A673 (cell line): ENCODE results near the gene WHAMM. TPM values are rescaled to one million over a fixed set of nuclear protein-coding genes. Genes with fewer than 3 reads are reported as not detected.

Experiments
- BruUV-seq: library from RNA; stranded (reverse); fragments of 400-500 nt; replicated peaks from 2 replicates; lab custom pipeline; 2021; lab: Mats Ljungman, UMichigan
- CTCF ChIA-PET: fragments of 300-600 bp; sonication (Branson Sonifier 250); formaldehyde crosslinking; loops from one replicate; lab custom pipeline; 2022; ENCODE audit warnings: antibody characterized with exemption; lab: Charles Lee
- POLR2A ChIA-PET: fragments of 300-600 bp; sonication (Branson Sonifier 250); formaldehyde crosslinking; loops from one replicate; lab custom pipeline; 2022; ENCODE audit warnings: antibody characterized with exemption; ENCODE audit not compliant: low non-redundant PET; lab: Charles Lee
- DNase-seq: peaks from one replicate; pipeline ENCODE4 v3.0.0-alpha.2; 2015; ENCODE audit warnings: low spot score
- H3K27ac ChIP-seq: fragments of 200-600 bp; sonication (generic); 2 replicates; pipeline ENCODE4 v1.5.1; 2016; ENCODE audit warnings: mixed run types, low read depth, mild to moderate bottlenecking, mixed read lengths, antibody characterized with exemption, low read length; ENCODE audit not compliant: poor library complexity, severe bottlenecking
- H3K27me3 ChIP-seq: fragments of 200-600 bp; sonication (generic); replicated peaks from 2 replicates; pipeline ENCODE4 v1.6.1; 2017; ENCODE audit warnings: mixed run types, low read depth, mild to moderate bottlenecking, mixed read lengths, antibody characterized with exemption, low read length; ENCODE audit not compliant: insufficient read depth, poor library complexity
- H3K36me3 ChIP-seq: fragments of 200-600 bp; sonication (generic); 2 replicates; pipeline ENCODE4 v1.6.1; 2016; ENCODE audit warnings: mixed run types, mild to moderate bottlenecking, mixed read lengths, antibody characterized with exemption, low read length; ENCODE audit not compliant: insufficient read depth, poor library complexity, severe bottlenecking
- H3K4me1 ChIP-seq: fragments of 200-600 bp; sonication (generic); 2 replicates; pipeline ENCODE4 v1.6.1; 2017; ENCODE audit warnings: mixed run types, mild to moderate bottlenecking, mixed read lengths, antibody characterized with exemption, low read length; ENCODE audit not compliant: insufficient read depth, poor library complexity, severe bottlenecking
- H3K4me3 ChIP-seq: fragments of 200-600 bp; sonication (generic); 2 replicates; pipeline ENCODE4 v1.5.1; 2016; ENCODE audit warnings: low read depth, mixed run types, mild to moderate bottlenecking, mixed read lengths, low read length; ENCODE audit not compliant: poor library complexity, severe bottlenecking
- H3K9me3 ChIP-seq: fragments of 200-600 bp; sonication (generic); 2 replicates; pipeline ENCODE4 v1.6.1; 2016; ENCODE audit warnings: mixed run types, low read depth, mild to moderate bottlenecking, mixed read lengths, antibody characterized with exemption, low read length; ENCODE audit not compliant: poor library complexity, severe bottlenecking
- EZH2 ChIP-seq: fragments of 200-600 bp; sonication (generic); IDR thresholded peaks from 2 replicates; pipeline ENCODE4 v1.6.1; 2017; ENCODE audit warnings: borderline replicate concordance, low read depth, mild to moderate bottlenecking, mixed read lengths, antibody characterized with exemption, low read length; ENCODE audit not compliant: poor library complexity, severe bottlenecking
- intact Hi-C: fragments of 100-400 bp; cut with micrococcal nuclease; formaldehyde crosslinking; loops from one replicate; pipeline ENCODE4 v1.10.0; 2022; ENCODE audit not compliant: unreplicated experiment
- total RNA-seq: library from RNA; stranded (reverse); gene quantifications from 2 replicates; pipeline ENCODE4 v1.2.3, GENCODE V29; 2021
- TF ChIP-seq, protein P1 (sequence below): fragments of 300-800, 200-600 bp; sonication (generic); conservative IDR thresholded peaks from 2 replicates; pipeline ENCODE4 v1.5.1; 2017; ENCODE audit warnings: low read depth, mild to moderate bottlenecking, antibody characterized with exemption, low read length, moderate library complexity, mixed read lengths

Gene WHAMM
- total RNA-seq, 1 experiment from 2014 or later = 5.1 TPM

DNA sequence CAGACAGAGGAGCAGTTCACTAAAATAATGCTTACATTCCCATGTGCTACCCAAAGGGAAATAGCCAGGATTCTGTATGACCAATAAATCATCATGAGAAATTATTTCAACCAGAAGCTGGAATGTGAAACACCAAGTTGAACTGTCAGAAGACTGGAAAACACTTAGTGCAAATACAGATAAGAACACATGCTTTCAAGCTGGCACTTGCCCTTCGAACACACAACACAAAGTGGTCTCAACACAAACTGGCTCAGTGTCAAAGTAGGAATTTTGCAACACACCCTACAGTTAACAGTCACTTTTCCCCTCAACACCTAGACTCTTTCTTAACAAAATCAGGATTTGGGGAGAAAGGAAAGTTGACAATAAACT is 4.9 kb upstream of the WHAMM start:
- Histone ChIP-seq H3K4me1 (no peaks in the 10 kb centered on the region), H3K9me3 (no peaks in the 10 kb centered on the region), H3K4me3 (no peak overlapping the region), H3K27me3 (peaks cover 4% of the 10 kb centered on the region), H3K36me3 (no peaks in the 10 kb centered on the region), H3K27ac (no peak overlapping the region)
- DNase-seq = no peak
- no peak for TF ChIP-seq EZH2
- TF ChIP-seq, protein P1, sequence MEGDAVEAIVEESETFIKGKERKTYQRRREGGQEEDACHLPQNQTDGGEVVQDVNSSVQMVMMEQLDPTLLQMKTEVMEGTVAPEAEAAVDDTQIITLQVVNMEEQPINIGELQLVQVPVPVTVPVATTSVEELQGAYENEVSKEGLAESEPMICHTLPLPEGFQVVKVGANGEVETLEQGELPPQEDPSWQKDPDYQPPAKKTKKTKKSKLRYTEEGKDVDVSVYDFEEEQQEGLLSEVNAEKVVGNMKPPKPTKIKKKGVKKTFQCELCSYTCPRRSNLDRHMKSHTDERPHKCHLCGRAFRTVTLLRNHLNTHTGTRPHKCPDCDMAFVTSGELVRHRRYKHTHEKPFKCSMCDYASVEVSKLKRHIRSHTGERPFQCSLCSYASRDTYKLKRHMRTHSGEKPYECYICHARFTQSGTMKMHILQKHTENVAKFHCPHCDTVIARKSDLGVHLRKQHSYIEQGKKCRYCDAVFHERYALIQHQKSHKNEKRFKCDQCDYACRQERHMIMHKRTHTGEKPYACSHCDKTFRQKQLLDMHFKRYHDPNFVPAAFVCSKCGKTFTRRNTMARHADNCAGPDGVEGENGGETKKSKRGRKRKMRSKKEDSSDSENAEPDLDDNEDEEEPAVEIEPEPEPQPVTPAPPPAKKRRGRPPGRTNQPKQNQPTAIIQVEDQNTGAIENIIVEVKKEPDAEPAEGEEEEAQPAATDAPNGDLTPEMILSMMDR = no peak
- intact Hi-C loops = no loop called here
- POLR2A ChIA-PET = no interaction called here
- CTCF ChIA-PET = no interaction called here
- no TSS peak for BruUV-seq

DNA sequence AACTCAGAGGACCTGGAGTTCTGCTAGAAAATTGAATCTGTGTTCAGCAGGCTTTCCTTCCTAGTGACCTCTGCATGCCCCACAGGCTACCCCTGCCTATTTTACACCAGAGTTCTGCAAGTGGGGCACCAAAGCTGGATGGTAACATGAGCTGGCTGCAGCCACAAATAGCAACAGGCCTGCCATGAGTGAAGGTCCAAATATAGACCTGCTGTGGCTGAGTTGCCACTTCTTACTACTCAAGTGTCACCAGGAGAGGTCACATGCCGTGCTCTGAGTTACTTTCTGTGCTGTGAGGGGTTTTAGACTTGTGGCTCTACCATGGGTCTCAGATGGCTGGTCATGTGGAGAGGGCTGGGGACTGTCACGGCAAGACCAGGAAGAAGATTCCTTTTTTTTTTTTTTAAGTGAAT is 3.4 kb upstream of the WHAMM start, which contains the start of gene FSD2:
FSD2 (minus strand) TSS at position 76 of the 413 bp plus-strand sequence. CDS start 18,679 bp downstream, outside the sequence.
- no TSS peak for BruUV-seq
- H3K9me3 ChIP-seq = no peaks in the 10 kb centered on the region
- no peak within 1 kb of the TSS for H3K4me3 ChIP-seq
- CTCF ChIA-PET = no interaction called here
- H3K4me1 ChIP-seq = no peaks in the 10 kb centered on the region
- intact Hi-C loops = no loop called here
- no peak for DNase-seq
- POLR2A ChIA-PET = no interaction called here
- no peaks in the 10 kb centered on the region for H3K36me3 ChIP-seq
- H3K27me3 ChIP-seq = no peaks in the 10 kb centered on the region
- no peak within 1 kb of the TSS for H3K27ac ChIP-seq
- TF ChIP-seq, protein P1 = no peak
- TF ChIP-seq EZH2 = no peak

DNA sequence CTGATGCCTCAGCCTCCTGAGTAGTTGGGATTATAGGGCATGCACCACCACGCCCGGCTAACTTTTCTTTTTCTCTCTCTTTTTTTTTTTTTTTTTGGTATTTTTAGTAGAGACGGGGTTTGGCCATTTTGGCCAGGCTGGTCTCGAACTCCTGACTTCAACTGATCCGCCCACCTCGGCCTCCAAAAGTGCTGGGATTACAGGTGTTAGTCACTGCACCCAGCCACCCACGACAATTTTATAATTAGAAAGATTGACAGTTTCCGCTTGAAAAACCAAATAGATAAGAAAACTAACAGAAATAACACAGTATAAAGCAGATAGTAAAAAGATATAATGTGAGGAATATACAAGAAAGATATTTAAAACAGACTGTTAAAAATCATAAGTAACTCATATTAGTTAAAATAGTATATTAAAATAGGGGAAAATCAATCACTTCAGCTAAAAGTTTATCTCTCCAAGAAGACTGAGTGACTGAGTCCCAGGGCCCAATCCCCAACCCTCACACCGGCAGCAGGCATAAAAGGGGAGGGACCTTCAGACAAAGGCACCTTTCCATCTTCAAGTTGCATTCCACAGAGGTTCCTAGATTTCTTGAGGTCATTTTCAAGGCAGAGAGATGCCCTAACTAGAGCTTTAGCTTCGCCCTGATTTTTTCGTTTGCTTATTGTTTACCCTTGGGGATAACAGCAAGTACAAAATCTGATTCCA is 1.4 kb upstream of the WHAMM start:
- H3K27ac ChIP-seq = no peak overlapping the region
- H3K4me1 ChIP-seq = peaks cover 5% of the 10 kb centered on the region
- CTCF ChIA-PET = no interaction called here
- no peaks in the 10 kb centered on the region for H3K27me3 ChIP-seq
- H3K4me3 ChIP-seq = no peak overlapping the region
- no peak for TF ChIP-seq EZH2
- TF ChIP-seq, protein P1 = no peak
- intact Hi-C loops = no loop called here
- H3K9me3 ChIP-seq = no peaks in the 10 kb centered on the region
- POLR2A ChIA-PET = no interaction called here
- BruUV-seq = no TSS peak
- peaks cover 2% of the 10 kb centered on the region for H3K36me3 ChIP-seq
- DNase-seq = no peak
